ENCODE measurements around the gene CAMK1D.
"Not testable (repeated sequence)": the region's sequence is repeated elsewhere in the genome, so short reads cannot be mapped to it uniquely, and the experiment has no call there.

The CAMK1D gene

GRCh38 chr10:12709000-12709401, 359.7 kb downstream of the CAMK1D start:
- DNase-seq = no peak

GRCh38 chr10:12709521-12709963, 360.2 kb downstream of the CAMK1D start:
- no peak for DNase-seq

- DNase-seq = no peak
Measured at GRCh38 chr10:12710157-12710556, 360.8 kb downstream of the CAMK1D start.

GRCh38 chr10:12710594-12711349, 361.4 kb downstream of the CAMK1D start:
- DNase-seq = peak; percentile 88

GRCh38 chr10:12711350-12711708, 362.0 kb downstream of the CAMK1D start:
- no peak for DNase-seq

GRCh38 chr10:12712293-12712983, 363.1 kb downstream of the CAMK1D start:
- DNase-seq = peak; percentile 41

- not testable (repeated sequence) for DNase-seq
Measured at GRCh38 chr10:12712984-12713316, 363.6 kb downstream of the CAMK1D start.

- DNase-seq = no peak
Measured at GRCh38 chr10:12716042-12716441, 366.7 kb downstream of the CAMK1D start.

- peak; percentile 58 for DNase-seq
Measured at GRCh38 chr10:12717981-12718707, 368.8 kb downstream of the CAMK1D start.

- peak; percentile 41 for DNase-seq
Measured at GRCh38 chr10:12719365-12719764, 370.0 kb downstream of the CAMK1D start.

GRCh38 chr10:12720217-12720981, 371.1 kb downstream of the CAMK1D start:
- peak; percentile 68 for DNase-seq

- no peak for DNase-seq
Measured at GRCh38 chr10:12721334-12721733, 372.0 kb downstream of the CAMK1D start.

- no peak for DNase-seq
Measured at GRCh38 chr10:12723220-12723619, 373.9 kb downstream of the CAMK1D start.

GRCh38 chr10:12724807-12725579, 375.6 kb downstream of the CAMK1D start:
- DNase-seq = no peak

- DNase-seq = not testable (repeated sequence)
Measured at GRCh38 chr10:12725580-12725888, 376.2 kb downstream of the CAMK1D start.

- DNase-seq = peak; percentile 85
Measured at GRCh38 chr10:12726971-12727831, 377.9 kb downstream of the CAMK1D start.

GRCh38 chr10:12727832-12728215, 378.5 kb downstream of the CAMK1D start:
- no peak for DNase-seq

GRCh38 chr10:12728494-12728893, 379.1 kb downstream of the CAMK1D start:
- DNase-seq = no peak

GRCh38 chr10:12729885-12730284, 380.5 kb downstream of the CAMK1D start:
- DNase-seq = no peak

GRCh38 chr10:12730809-12731519, 381.6 kb downstream of the CAMK1D start:
- no peak for DNase-seq

GRCh38 chr10:12733271-12733670, 383.9 kb downstream of the CAMK1D start:
- no peak for DNase-seq

All from activated CD4-positive, alpha-beta T cell treated with anti-CD3 and anti-CD28 coated beads, Interleukin-10, Interleukin-2, amounts not matched to agents 100 ng/mL and 50 ng/mL, durations not matched to agents 16 hours and 8 hours (primary cell).